WTC11 (cell line): ENCODE results near the gene NAXD. TPM values are rescaled to one million over a fixed set of nuclear protein-coding genes. Genes with fewer than 3 reads are reported as not detected.
A peak's percentile ranks its signal among the peaks of the same experiment; 100 is the strongest.

Experiments
- ATAC-seq: fragments of 200-7000 bp; cut with Tn5 transposase; 2 replicates; pipeline ENCODE4 v1.10.0; 2021; ENCODE audit warnings: mild to moderate bottlenecking, moderate library complexity
- CTCF ChIA-PET: fragments of 300-600 bp; sonication (Branson Sonifier 250); formaldehyde crosslinking; loops from one replicate; lab custom pipeline; 2021; ENCODE audit warnings: antibody characterized with exemption; lab: Charles Lee
- POLR2A ChIA-PET: fragments of 350-600 bp; sonication (Branson Sonifier 250); formaldehyde crosslinking; loops from one replicate; lab custom pipeline; 2021; ENCODE audit warnings: antibody characterized with exemption; lab: Charles Lee
- DNase-seq: peaks from one replicate; pipeline ENCODE4 v3.0.0; 2021; ENCODE audit warnings: low spot score
- H3K27ac Mint-ChIP-seq: 2 replicates; pipeline ENCODE4 v1.8.0; 2021; ENCODE audit warnings: mixed read lengths
- H3K27me3 Mint-ChIP-seq: 2 replicates; pipeline ENCODE4 v1.8.0; 2021; ENCODE audit warnings: low read depth, mild to moderate bottlenecking, moderate library complexity, mixed read lengths
- H3K36me3 Mint-ChIP-seq: 2 replicates; pipeline ENCODE4 v1.8.0; 2021; ENCODE audit warnings: mixed read lengths
- H3K4me1 Mint-ChIP-seq: 2 replicates; pipeline ENCODE4 v1.8.0; 2022; ENCODE audit warnings: mixed read lengths
- H3K4me3 Mint-ChIP-seq: 2 replicates; pipeline ENCODE4 v1.8.0; 2021; ENCODE audit warnings: mild to moderate bottlenecking, moderate library complexity, mixed read lengths
- H3K9me3 Mint-ChIP-seq: 2 replicates; pipeline ENCODE4 v1.8.0; 2021; ENCODE audit warnings: mixed read lengths
- ATF1 ChIP-seq: sonication (generic); formaldehyde crosslinking; IDR thresholded peaks from 2 replicates; pipeline ENCODE4 v1.8.1; 2023; ENCODE audit warnings: mild to moderate bottlenecking, moderate library complexity, missing genetic modification reagents
- EMX1 ChIP-seq: fragments of 250-450 bp; sonication (Bioruptor Pico); IDR thresholded peaks from 2 replicates; pipeline ENCODE4 v1.8.0; 2021; ENCODE audit warnings: mild to moderate bottlenecking
- IRF2 ChIP-seq: sonication (generic); formaldehyde crosslinking; IDR thresholded peaks from 2 replicates; pipeline ENCODE4 v1.8.0; 2022; ENCODE audit warnings: low read depth, missing genetic modification reagents, borderline replicate concordance
- JAZF1 ChIP-seq: fragments of 250-450 bp; sonication (Bioruptor Pico); IDR thresholded peaks from 2 replicates; pipeline ENCODE4 v1.9.0; 2021; ENCODE audit warnings: moderate library complexity, mild to moderate bottlenecking, inconsistent platforms
- JUN ChIP-seq: sonication (generic); formaldehyde crosslinking; IDR thresholded peaks from 2 replicates; pipeline ENCODE4 v1.8.0; 2023; ENCODE audit warnings: mild to moderate bottlenecking, missing genetic modification reagents
- MXD4 ChIP-seq: fragments of 250-450 bp; sonication (Bioruptor Pico); IDR thresholded peaks from 2 replicates; pipeline ENCODE4 v1.8.0; 2021; ENCODE audit warnings: mild to moderate bottlenecking, moderate library complexity, borderline replicate concordance
- NFE2L1 ChIP-seq: sonication (generic); formaldehyde crosslinking; IDR thresholded peaks from 2 replicates; pipeline ENCODE4 v1.8.1; 2023; ENCODE audit warnings: missing genetic modification reagents
- TEAD4 ChIP-seq: sonication (generic); formaldehyde crosslinking; IDR thresholded peaks from 2 replicates; pipeline ENCODE4 v1.8.0; 2022; ENCODE audit warnings: mild to moderate bottlenecking, missing genetic modification reagents
- TP53 ChIP-seq: sonication (generic); formaldehyde crosslinking; IDR thresholded peaks from 2 replicates; pipeline ENCODE4 v1.8.1; 2023; ENCODE audit warnings: mild to moderate bottlenecking, missing genetic modification reagents
- ZNF121 ChIP-seq: sonication (generic); formaldehyde crosslinking; IDR thresholded peaks from 2 replicates; pipeline ENCODE4 v1.8.0; 2023; ENCODE audit warnings: missing genetic modification reagents
- ZNF396 ChIP-seq: fragments of 250-450 bp; sonication (Bioruptor Pico); IDR thresholded peaks from 2 replicates; pipeline ENCODE4 v1.8.0; 2021; ENCODE audit warnings: mild to moderate bottlenecking, moderate library complexity, borderline replicate concordance
- total RNA-seq: library from RNA; stranded (reverse); gene quantifications from 3 replicates; pipeline ENCODE4 v1.2.3, GENCODE V29; 2021
- TF ChIP-seq, protein P1 (sequence below): sonication (generic); formaldehyde crosslinking; IDR thresholded peaks from 2 replicates; pipeline ENCODE4 v1.8.0; 2022; ENCODE audit warnings: mild to moderate bottlenecking, missing genetic modification reagents
- TF ChIP-seq, protein P2 (sequence below): sonication (generic); formaldehyde crosslinking; IDR thresholded peaks from 2 replicates; pipeline ENCODE4 v1.8.1; 2023; ENCODE audit warnings: mild to moderate bottlenecking, missing genetic modification reagents, moderate library complexity
- TF ChIP-seq, protein P3 (sequence below): fragments of 250-450 bp; sonication (Bioruptor Pico); IDR thresholded peaks from 2 replicates; pipeline ENCODE4 v1.9.0; 2021; ENCODE audit warnings: mild to moderate bottlenecking, borderline replicate concordance
- TF ChIP-seq, protein P4 (sequence below): sonication (generic); formaldehyde crosslinking; IDR thresholded peaks from 2 replicates; pipeline ENCODE4 v1.8.0; 2023; ENCODE audit warnings: missing genetic modification reagents
- TF ChIP-seq, protein P5 (sequence below): sonication (generic); formaldehyde crosslinking; IDR thresholded peaks from 2 replicates; pipeline ENCODE4 v1.8.1; 2023; ENCODE audit warnings: mild to moderate bottlenecking, moderate library complexity, missing genetic modification reagents
- TF ChIP-seq, protein P6 (sequence below): sonication (generic); formaldehyde crosslinking; IDR thresholded peaks from 2 replicates; pipeline ENCODE4 v1.8.0; 2022; ENCODE audit warnings: mild to moderate bottlenecking, missing genetic modification reagents
- TF ChIP-seq, protein P7 (sequence below): fragments of 250-450 bp; sonication (Bioruptor Pico); IDR thresholded peaks from 2 replicates; pipeline ENCODE4 v1.8.0; 2021; ENCODE audit warnings: mild to moderate bottlenecking

The NAXD gene
- total RNA-seq, 1 experiment from 2014 or later = 29.3 TPM

DNA sequence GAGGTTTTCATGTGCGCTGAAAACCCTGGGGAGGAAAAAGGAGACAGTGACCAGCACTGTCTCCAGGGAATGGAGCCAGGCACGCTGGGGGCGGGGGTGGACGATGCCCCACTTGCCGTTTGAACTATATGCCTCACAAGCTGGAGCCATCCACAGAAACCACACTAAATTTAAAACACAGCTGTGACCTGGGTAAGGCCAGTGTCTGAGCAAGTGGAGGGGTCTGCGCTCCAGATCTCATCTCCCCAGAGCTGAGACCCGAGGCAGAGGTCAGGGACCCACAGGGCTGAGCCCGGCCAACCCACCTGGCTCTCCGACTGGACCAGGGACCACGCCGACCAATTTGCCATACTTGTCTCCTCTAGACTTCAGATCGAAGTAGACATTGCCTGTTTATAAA is 67.4 kb downstream of the NAXD start:
- Mint-ChIP-seq H3K27me3 (no peaks in the 10 kb centered on the region), H3K4me3 (no peak overlapping the region), H3K27ac (no peak overlapping the region)
- TF ChIP-seq, protein P1, sequence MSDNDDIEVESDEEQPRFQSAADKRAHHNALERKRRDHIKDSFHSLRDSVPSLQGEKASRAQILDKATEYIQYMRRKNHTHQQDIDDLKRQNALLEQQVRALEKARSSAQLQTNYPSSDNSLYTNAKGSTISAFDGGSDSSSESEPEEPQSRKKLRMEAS = no peak
- no peak for TF ChIP-seq TEAD4 (CRISPR knock-in tag)
- TF ChIP-seq, protein P2, sequence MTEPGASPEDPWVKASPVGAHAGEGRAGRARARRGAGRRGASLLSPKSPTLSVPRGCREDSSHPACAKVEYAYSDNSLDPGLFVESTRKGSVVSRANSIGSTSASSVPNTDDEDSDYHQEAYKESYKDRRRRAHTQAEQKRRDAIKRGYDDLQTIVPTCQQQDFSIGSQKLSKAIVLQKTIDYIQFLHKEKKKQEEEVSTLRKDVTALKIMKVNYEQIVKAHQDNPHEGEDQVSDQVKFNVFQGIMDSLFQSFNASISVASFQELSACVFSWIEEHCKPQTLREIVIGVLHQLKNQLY = no peak
- TF ChIP-seq JAZF1 = no peak
- TF ChIP-seq, protein P3, sequence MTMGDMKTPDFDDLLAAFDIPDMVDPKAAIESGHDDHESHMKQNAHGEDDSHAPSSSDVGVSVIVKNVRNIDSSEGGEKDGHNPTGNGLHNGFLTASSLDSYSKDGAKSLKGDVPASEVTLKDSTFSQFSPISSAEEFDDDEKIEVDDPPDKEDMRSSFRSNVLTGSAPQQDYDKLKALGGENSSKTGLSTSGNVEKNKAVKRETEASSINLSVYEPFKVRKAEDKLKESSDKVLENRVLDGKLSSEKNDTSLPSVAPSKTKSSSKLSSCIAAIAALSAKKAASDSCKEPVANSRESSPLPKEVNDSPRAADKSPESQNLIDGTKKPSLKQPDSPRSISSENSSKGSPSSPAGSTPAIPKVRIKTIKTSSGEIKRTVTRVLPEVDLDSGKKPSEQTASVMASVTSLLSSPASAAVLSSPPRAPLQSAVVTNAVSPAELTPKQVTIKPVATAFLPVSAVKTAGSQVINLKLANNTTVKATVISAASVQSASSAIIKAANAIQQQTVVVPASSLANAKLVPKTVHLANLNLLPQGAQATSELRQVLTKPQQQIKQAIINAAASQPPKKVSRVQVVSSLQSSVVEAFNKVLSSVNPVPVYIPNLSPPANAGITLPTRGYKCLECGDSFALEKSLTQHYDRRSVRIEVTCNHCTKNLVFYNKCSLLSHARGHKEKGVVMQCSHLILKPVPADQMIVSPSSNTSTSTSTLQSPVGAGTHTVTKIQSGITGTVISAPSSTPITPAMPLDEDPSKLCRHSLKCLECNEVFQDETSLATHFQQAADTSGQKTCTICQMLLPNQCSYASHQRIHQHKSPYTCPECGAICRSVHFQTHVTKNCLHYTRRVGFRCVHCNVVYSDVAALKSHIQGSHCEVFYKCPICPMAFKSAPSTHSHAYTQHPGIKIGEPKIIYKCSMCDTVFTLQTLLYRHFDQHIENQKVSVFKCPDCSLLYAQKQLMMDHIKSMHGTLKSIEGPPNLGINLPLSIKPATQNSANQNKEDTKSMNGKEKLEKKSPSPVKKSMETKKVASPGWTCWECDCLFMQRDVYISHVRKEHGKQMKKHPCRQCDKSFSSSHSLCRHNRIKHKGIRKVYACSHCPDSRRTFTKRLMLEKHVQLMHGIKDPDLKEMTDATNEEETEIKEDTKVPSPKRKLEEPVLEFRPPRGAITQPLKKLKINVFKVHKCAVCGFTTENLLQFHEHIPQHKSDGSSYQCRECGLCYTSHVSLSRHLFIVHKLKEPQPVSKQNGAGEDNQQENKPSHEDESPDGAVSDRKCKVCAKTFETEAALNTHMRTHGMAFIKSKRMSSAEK = no peak
- TF ChIP-seq, protein P4, sequence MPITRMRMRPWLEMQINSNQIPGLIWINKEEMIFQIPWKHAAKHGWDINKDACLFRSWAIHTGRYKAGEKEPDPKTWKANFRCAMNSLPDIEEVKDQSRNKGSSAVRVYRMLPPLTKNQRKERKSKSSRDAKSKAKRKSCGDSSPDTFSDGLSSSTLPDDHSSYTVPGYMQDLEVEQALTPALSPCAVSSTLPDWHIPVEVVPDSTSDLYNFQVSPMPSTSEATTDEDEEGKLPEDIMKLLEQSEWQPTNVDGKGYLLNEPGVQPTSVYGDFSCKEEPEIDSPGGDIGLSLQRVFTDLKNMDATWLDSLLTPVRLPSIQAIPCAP = no peak
- no peak for TF ChIP-seq IRF2
- TF ChIP-seq ATF1 (CRISPR knock-in tag) = no peak
- TF ChIP-seq, protein P5, sequence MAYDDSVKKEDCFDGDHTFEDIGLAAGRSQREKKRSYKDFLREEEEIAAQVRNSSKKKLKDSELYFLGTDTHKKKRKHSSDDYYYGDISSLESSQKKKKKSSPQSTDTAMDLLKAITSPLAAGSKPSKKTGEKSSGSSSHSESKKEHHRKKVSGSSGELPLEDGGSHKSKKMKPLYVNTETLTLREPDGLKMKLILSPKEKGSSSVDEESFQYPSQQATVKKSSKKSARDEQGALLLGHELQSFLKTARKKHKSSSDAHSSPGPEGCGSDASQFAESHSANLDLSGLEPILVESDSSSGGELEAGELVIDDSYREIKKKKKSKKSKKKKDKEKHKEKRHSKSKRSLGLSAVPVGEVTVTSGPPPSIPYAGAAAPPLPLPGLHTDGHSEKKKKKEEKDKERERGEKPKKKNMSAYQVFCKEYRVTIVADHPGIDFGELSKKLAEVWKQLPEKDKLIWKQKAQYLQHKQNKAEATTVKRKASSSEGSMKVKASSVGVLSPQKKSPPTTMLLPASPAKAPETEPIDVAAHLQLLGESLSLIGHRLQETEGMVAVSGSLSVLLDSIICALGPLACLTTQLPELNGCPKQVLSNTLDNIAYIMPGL (CRISPR knock-in tag) = no peak
- TF ChIP-seq MXD4 = no peak
- TF ChIP-seq EMX1 (CRISPR knock-in tag) = no peak
- no peak for TF ChIP-seq ZNF396 (CRISPR knock-in tag)
- no peak for TF ChIP-seq TP53
- TF ChIP-seq NFE2L1 (CRISPR knock-in tag) = no peak
- TF ChIP-seq, protein P6, sequence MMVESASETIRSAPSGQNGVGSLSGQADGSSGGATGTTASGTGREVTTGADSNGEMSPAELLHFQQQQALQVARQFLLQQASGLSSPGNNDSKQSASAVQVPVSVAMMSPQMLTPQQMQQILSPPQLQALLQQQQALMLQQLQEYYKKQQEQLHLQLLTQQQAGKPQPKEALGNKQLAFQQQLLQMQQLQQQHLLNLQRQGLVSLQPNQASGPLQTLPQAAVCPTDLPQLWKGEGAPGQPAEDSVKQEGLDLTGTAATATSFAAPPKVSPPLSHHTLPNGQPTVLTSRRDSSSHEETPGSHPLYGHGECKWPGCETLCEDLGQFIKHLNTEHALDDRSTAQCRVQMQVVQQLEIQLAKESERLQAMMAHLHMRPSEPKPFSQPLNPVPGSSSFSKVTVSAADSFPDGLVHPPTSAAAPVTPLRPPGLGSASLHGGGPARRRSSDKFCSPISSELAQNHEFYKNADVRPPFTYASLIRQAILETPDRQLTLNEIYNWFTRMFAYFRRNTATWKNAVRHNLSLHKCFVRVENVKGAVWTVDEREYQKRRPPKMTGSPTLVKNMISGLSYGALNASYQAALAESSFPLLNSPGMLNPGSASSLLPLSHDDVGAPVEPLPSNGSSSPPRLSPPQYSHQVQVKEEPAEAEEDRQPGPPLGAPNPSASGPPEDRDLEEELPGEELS (CRISPR knock-in tag) = no peak
- TF ChIP-seq, all 79 proteins: peak for 0
- no peaks in the 10 kb centered on the region for H3K9me3 Mint-ChIP-seq
- ATAC-seq = no peak
- peaks cover 36% of the 10 kb centered on the region for H3K36me3 Mint-ChIP-seq
- POLR2A ChIA-PET = no interaction called here
- DNase-seq = no peak
- CTCF ChIA-PET = interaction anchor here (0.5 to 1.5 kb wide), 11 partner anchors 21 to 242 kb away, joined by 3 to 6 read pairs (median 3); no protein-coding TSS in a partner anchor
- no peaks in the 10 kb centered on the region for H3K4me1 Mint-ChIP-seq

DNA sequence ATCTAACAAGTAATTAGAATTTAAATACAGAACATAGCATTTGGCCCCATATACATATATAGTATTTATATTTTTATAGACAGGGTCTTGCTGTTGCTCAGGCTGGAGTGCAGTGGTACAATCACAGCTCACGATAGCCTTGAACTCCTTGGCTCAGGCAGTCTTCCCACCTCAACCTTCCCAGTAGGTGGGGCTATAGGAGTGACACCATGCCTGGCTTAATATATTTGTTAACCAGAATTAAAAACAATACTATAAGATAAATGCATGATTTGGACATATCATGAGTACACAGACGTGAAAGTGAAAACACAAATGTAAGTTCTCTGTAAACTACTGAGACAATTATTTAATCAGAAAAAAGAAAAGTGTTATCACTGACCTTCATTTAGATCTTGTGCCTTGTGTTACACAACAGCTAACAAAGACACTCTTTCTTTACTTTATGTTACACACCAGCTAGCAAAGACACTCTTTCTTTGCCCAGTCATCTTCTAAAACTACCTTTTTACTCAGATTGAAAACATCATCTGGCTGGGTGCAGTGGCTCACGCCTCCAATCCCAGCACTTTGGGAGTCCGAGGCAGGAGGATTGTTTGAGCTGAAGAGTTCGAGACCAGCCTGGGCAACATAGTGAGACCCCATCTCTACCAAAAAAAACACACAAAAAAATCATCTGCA is 68.0 kb downstream of the NAXD start:
- Mint-ChIP-seq H3K4me3 (no peak overlapping the region), H3K4me1 (no peaks in the 10 kb centered on the region), H3K9me3 (no peaks in the 10 kb centered on the region), H3K27ac (no peak overlapping the region), H3K36me3 (peaks cover 33% of the 10 kb centered on the region), H3K27me3 (no peaks in the 10 kb centered on the region)
- no peak for DNase-seq
- ChIA-PET POLR2A (no interaction called here), CTCF (interaction anchor here (0.5 to 1.5 kb wide), 12 partner anchors 20 to 265 kb away, joined by 3 to 6 read pairs (median 3); no protein-coding TSS in a partner anchor)
- ATAC-seq = peak; percentile 37; the same call in 1 of the 2 replicates
- TF ChIP-seq ZNF121 = peak; percentile 70; the same call in 1 of the 2 replicates
- no peak for TF ChIP-seq JUN
- TF ChIP-seq, protein P7, sequence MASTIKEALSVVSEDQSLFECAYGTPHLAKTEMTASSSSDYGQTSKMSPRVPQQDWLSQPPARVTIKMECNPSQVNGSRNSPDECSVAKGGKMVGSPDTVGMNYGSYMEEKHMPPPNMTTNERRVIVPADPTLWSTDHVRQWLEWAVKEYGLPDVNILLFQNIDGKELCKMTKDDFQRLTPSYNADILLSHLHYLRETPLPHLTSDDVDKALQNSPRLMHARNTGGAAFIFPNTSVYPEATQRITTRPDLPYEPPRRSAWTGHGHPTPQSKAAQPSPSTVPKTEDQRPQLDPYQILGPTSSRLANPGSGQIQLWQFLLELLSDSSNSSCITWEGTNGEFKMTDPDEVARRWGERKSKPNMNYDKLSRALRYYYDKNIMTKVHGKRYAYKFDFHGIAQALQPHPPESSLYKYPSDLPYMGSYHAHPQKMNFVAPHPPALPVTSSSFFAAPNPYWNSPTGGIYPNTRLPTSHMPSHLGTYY (CRISPR knock-in tag) = no peak
- TF ChIP-seq, protein P1 = no peak
- TF ChIP-seq, protein P3 = no peak
- TF ChIP-seq, all 79 proteins: peak for 1
